Measurements from ENCODE around the gene UNC5C. TPM values are rescaled to one million over a fixed set of nuclear protein-coding genes. Genes with fewer than 3 reads are reported as not detected.

UNC5C gene
- total and polyA plus RNA-seq, 10 of the 15 experiments (the other 5 are each of a cell fraction or from before 2014, with no cell fraction given), result 0.02 to 2.0 (median 0.15) TPM; not detected in 1

- ChIA-PET POLR2A (no interaction called here), SMC1A (ENCODE audit: uncharacterized antibody, unreplicated experiment) (interaction anchor here (1.2 to 7.6 kb wide), 3 partner anchors 13 to 144 kb away, joined by 3 to 89 read pairs (median 3); partner anchors contain the start of gene UNC5C), RAD21 (ENCODE audit: unreplicated experiment) (interaction anchor here (6.9 kb wide), 1 partner anchor 36 kb away, joined by 63 read pairs; no protein-coding TSS in a partner anchor), CTCF (interaction anchor here (1.2 to 7.4 kb wide), 3 partner anchors 15 to 528 kb away, joined by 3 to 87 read pairs (median 12); partner anchors contain the start of gene UNC5C)
- Histone ChIP-seq H3K4me3 (no peak overlapping the region), H2AFZ (ENCODE audit: control insufficient read depth, low read depth, low read length) (no peak overlapping the region), H3K27me3 (replicated peaks in 1 of 2; ENCODE audit: control insufficient read depth in 2 of 2, insufficient read depth in 2 of 2, low read length in 1 of 2) (no peaks in the 10 kb centered on the region), H3K27ac (ENCODE audit: control insufficient read depth, insufficient read depth) (no peak overlapping the region), H4K20me1 (ENCODE audit: control insufficient read depth, insufficient read depth) (no peaks in the 10 kb centered on the region), H3K4me2 (ENCODE audit: control insufficient read depth, insufficient read depth) (no peak overlapping the region), H3K79me2 (ENCODE audit: control insufficient read depth, insufficient read depth, low read length) (no peaks in the 10 kb centered on the region), H3K9me3 (replicated peaks; ENCODE audit: control insufficient read depth, insufficient read depth, low read length) (no peaks in the 10 kb centered on the region), H3K36me3 (ENCODE audit: control insufficient read depth in 2 of 2, insufficient read depth in 2 of 2, low read length in 1 of 2) (no peaks in the 10 kb centered on the region), H3K4me1 (ENCODE audit: control insufficient read depth, insufficient read depth, low read length) (no peaks in the 10 kb centered on the region), H3K9ac (ENCODE audit: control insufficient read depth, insufficient read depth, low read length) (no peak overlapping the region)
- no peak for FAIRE-seq
- ATAC-seq, result peak; percentile 15; the same call in 2 of the 3 replicates
- WGBS (ENCODE audit: insufficient coverage, insufficient replicate concordance, low lambda C conversion rate, missing lambda C conversion rate), result 11% methylated on average over 5 of the region's 5 CpGs
- intact Hi-C loops (cut with micrococcal nuclease; ENCODE audit: unreplicated experiment) (loop anchor here (5.0 kb wide), 1 partner anchor 530 kb away; no protein-coding TSS in a partner anchor), in situ Hi-C loops (cut with MboI) (no loop called here)
- no peak for DNase-seq (ENCODE audit: low read depth, low spot score)
- no TSS peak for BruUV-seq (replicated peaks)
- TF ChIP-seq MYB (IDR thresholded peaks at IDR 0.05; ENCODE audit: borderline replicate concordance, low read depth, low read length) (no peak), ZNF592 (IDR thresholded peaks at IDR 0.05) (no peak), MTA3 (IDR thresholded peaks at IDR 0.05; ENCODE audit: borderline replicate concordance, low read length) (no peak), POLR2AphosphoS5 (IDR thresholded peaks at IDR 0.05; ENCODE audit: low read length) (no peak), HCFC1 (IDR thresholded peaks at IDR 0.05; ENCODE audit: low read length) (no peak), TCF3 (IDR thresholded peaks at IDR 0.05; ENCODE audit: borderline replicate concordance, insufficient read depth, low read depth, low read length) (no peak), POLR2A (IDR thresholded peaks at IDR 0.05; ENCODE audit: low read depth, low read length) (no peak), ELK1 (IDR thresholded peaks at IDR 0.05; ENCODE audit: low read depth, low read length) (no peak), SMAD5 (IDR thresholded peaks at IDR 0.05; ENCODE audit: low read depth) (no peak), CBFB (IDR thresholded peaks at IDR 0.05; ENCODE audit: low read depth) (no peak), GATAD2B (conservative IDR thresholded peaks at IDR 0.05; ENCODE audit: low read depth) (no peak), ESRRA (IDR thresholded peaks at IDR 0.05; ENCODE audit: low read length) (no peak), HDAC2 (IDR thresholded peaks at IDR 0.05) (no peak), TAF1 (IDR thresholded peaks at IDR 0.05; ENCODE audit: borderline replicate concordance, low read depth, low read length) (no peak), BCL3 (IDR thresholded peaks at IDR 0.05; ENCODE audit: borderline replicate concordance, insufficient read depth, low read depth, low read length, poor library complexity, severe bottlenecking) (no peak), ZBTB4 (CRISPR knock-in tag; IDR thresholded peaks at IDR 0.05) (no peak)
Observed at GRCh38 chr4:95507561-95507960, 41.2 kb downstream of the UNC5C start.

Measured in GM12878 (cell line).